SK-N-SH (cell line): ENCODE data around the gene FBXL7. TPM values are rescaled to one million over a fixed set of nuclear protein-coding genes. Genes with fewer than 3 reads are reported as not detected.

Experiments used
- CTCF ChIA-PET: fragments of 300-600, 350-600 bp; formaldehyde crosslinking; extraction: SDS; loops from one replicate; lab custom pipeline; 2021; lab: Yijun Ruan, JAX
- POLR2A ChIA-PET: fragments of 350-600 bp; sonication (Branson Sonifier 250); formaldehyde crosslinking; extraction: SDS; loops from one replicate; lab custom pipeline; 2020; ENCODE audit warnings: antibody characterized with exemption, inconsistent platforms; lab: Yijun Ruan, JAX
- DNase-seq: peaks from one replicate; pipeline ENCODE4 v3.0.0; 2012
- H2AFZ ChIP-seq: fragments of 200-600 bp; sonication (generic); 2 replicates; pipeline ENCODE4 v1.8.1; 2016; ENCODE audit warnings: antibody characterized with exemption, mild to moderate bottlenecking, low read depth
- H3F3A ChIP-seq: fragments of 200-600 bp; sonication (generic); replicated peaks from 2 replicates; pipeline ENCODE3; 2016; ENCODE audit warnings: antibody characterized with exemption, mild to moderate bottlenecking; ENCODE audit not compliant: insufficient read depth
- H3K27ac ChIP-seq, 2 experiments: fragments of 200-500 bp in 1 of 2; fragments of 200-600 bp in 1 of 2; sonication (Bioruptor generic) in 1 of 2; sonication (generic), shearing (Covaris generic) in 1 of 2; 2 replicates each; pipeline versions ENCODE4 v1.5.1 to v1.6.1; 2014 to 2016; ENCODE audit warnings: low read depth in 2 of 2, inconsistent platforms in 1 of 2, low read length in 1 of 2, mild to moderate bottlenecking in 1 of 2, mixed read lengths in 1 of 2
- H3K27me3 ChIP-seq: fragments of 200-600 bp; sonication (generic), shearing (Covaris generic); 2 replicates; pipeline ENCODE4 v1.6.1; 2016; ENCODE audit warnings: mixed run types; ENCODE audit not compliant: insufficient read depth
- H3K36me3 ChIP-seq, 2 experiments: fragments of 200-500 bp in 1 of 2; fragments of 200-600 bp in 1 of 2; sonication (Bioruptor generic) in 1 of 2; sonication (generic) in 1 of 2; replicated peaks in 1 of 2; 2 replicates each; pipeline versions ENCODE3 to v1.5.1; 2014 to 2016; ENCODE audit warnings: low read length in 1 of 2, mild to moderate bottlenecking in 1 of 2; ENCODE audit not compliant: insufficient read depth in 2 of 2, control insufficient read depth in 1 of 2
- H3K4me1 ChIP-seq, 2 experiments: fragments of 200-500 bp in 1 of 2; fragments of 200-600 bp in 1 of 2; sonication (Bioruptor generic) in 1 of 2; sonication (generic), shearing (Covaris generic) in 1 of 2; 2 replicates each; pipeline versions ENCODE4 v1.5.1 to v1.6.1; 2014 to 2016; ENCODE audit warnings: low read depth in 1 of 2, low read length in 1 of 2, mixed run types in 1 of 2; ENCODE audit not compliant: insufficient read depth in 2 of 2, control insufficient read depth in 1 of 2
- H3K4me2 ChIP-seq: fragments of 200-600 bp; sonication (generic), shearing (Covaris generic); 2 replicates; pipeline ENCODE4 v1.6.1; 2017; ENCODE audit warnings: mixed run types
- H3K4me3 ChIP-seq, 2 experiments: fragments of 200-500 bp in 1 of 2; fragments of 200-600 bp in 1 of 2; sonication (Bioruptor generic) in 1 of 2; sonication (generic), shearing (Covaris generic) in 1 of 2; 2 replicates each; pipeline versions ENCODE4 v1.5.1 to v1.8.1; 2014 to 2016; ENCODE audit warnings: low read depth in 2 of 2, inconsistent platforms in 1 of 2, low read length in 1 of 2, mild to moderate bottlenecking in 1 of 2, mixed read lengths in 1 of 2, moderate library complexity in 1 of 2
- H3K79me2 ChIP-seq: fragments of 200-600 bp; sonication (generic); 2 replicates; pipeline ENCODE4 v1.8.1; 2017; ENCODE audit warnings: mild to moderate bottlenecking; ENCODE audit not compliant: insufficient read depth
- H3K9ac ChIP-seq: fragments of 200-600 bp; sonication (generic); 2 replicates; pipeline ENCODE4 v1.6.1; 2017; ENCODE audit warnings: mixed run types
- H3K9me2 ChIP-seq: fragments of 200-600 bp; sonication (generic); 2 replicates; pipeline ENCODE4 v1.6.1; 2017; ENCODE audit warnings: mixed run types
- H3K9me3 ChIP-seq: fragments of 200-600 bp; sonication (generic); 2 replicates; pipeline ENCODE4 v1.6.1; 2017; ENCODE audit warnings: mixed run types, mild to moderate bottlenecking, moderate library complexity
- H4K20me1 ChIP-seq: fragments of 200-600 bp; sonication (generic); 2 replicates; pipeline ENCODE4 v1.6.1; 2017; ENCODE audit warnings: mild to moderate bottlenecking, mixed run types; ENCODE audit not compliant: insufficient read depth
- CTCF ChIP-seq: fragments of 200-600 bp; sonication (generic); IDR thresholded peaks from 2 replicates; pipeline ENCODE4 v1.6.1; 2017; ENCODE audit warnings: antibody characterized with exemption, mild to moderate bottlenecking, moderate library complexity
- FOXJ3 ChIP-seq: sonication (generic); formaldehyde crosslinking; IDR thresholded peaks from 2 replicates; pipeline ENCODE4 v1.5.1; 2020; ENCODE audit warnings: mild to moderate bottlenecking, missing genetic modification reagents
- GABPA ChIP-seq: IDR thresholded peaks from 2 replicates; pipeline ENCODE4 v1.4.0; 2012; ENCODE audit warnings: low read depth, mild to moderate bottlenecking
- NFIC ChIP-seq: IDR thresholded peaks from 2 replicates; pipeline ENCODE4 v1.4.0; 2012; ENCODE audit warnings: borderline replicate concordance
- NRF1 ChIP-seq: IDR thresholded peaks from 2 replicates; pipeline ENCODE4 v1.6.1; 2012; ENCODE audit warnings: low read depth, mild to moderate bottlenecking, low read length
- PBX3 ChIP-seq: IDR thresholded peaks from 2 replicates; pipeline ENCODE4; 2012
- RAD21 ChIP-seq: IDR thresholded peaks from 2 replicates; pipeline ENCODE4 v1.6.1; 2012; ENCODE audit warnings: mild to moderate bottlenecking, low read length
- REST ChIP-seq: IDR thresholded peaks from 2 replicates; pipeline ENCODE4 v1.6.1; 2012; ENCODE audit warnings: mild to moderate bottlenecking, low read depth, low read length, moderate library complexity
- SIN3A ChIP-seq: IDR thresholded peaks from 2 replicates; pipeline ENCODE4 v1.6.1; 2012; ENCODE audit warnings: low read depth, mild to moderate bottlenecking, low read length, moderate library complexity, borderline replicate concordance
- TAF1 ChIP-seq: IDR thresholded peaks from 2 replicates; pipeline ENCODE4 v1.6.1; 2012; ENCODE audit warnings: low read depth, mild to moderate bottlenecking, low read length, moderate library complexity, borderline replicate concordance
- USF2 ChIP-seq: fragments of 150-350 bp; IDR thresholded peaks from 2 replicates; pipeline ENCODE4 v1.6.1; 2017; ENCODE audit warnings: antibody characterized with exemption, low read length, low read depth, borderline replicate concordance
- WGBS: methylation state at CpG from one replicate; pipeline ENCODE4 v1.1.6; 2017; ENCODE audit warnings: low lambda C conversion rate; 5-methylcytosine and 5-hydroxymethylcytosine counted together
- polyA plus RNA-seq, 3 experiments: library from polyadenylated mRNA; depleted of rRNA; stranded (reverse); fragments of >200 nt; gene quantifications; 2 replicates each; pipeline ENCODE4 v1.2.3, GENCODE V29; 2012
- TF ChIP-seq, protein P1 (sequence below): IDR thresholded peaks from 2 replicates; pipeline ENCODE4 v1.4.0; 2012; ENCODE audit warnings: low read depth, borderline replicate concordance

Gene FBXL7
- polyA plus RNA-seq, 1 of the 3 experiments (the other 2 are of a cell fraction), result 7.0 TPM

GRCh38 chr5:15753752-15754151 lies 253.8 kb downstream of the FBXL7 start:
- ChIA-PET POLR2A (no interaction called here), CTCF (interaction anchor here (0.6 kb wide), 1 partner anchor 721 kb away, joined by 3 read pairs; no protein-coding TSS in a partner anchor)
- Histone ChIP-seq H3K27ac (no peak overlapping the region), H3K9ac (no peak overlapping the region), H3K9me3 (no peaks in the 10 kb centered on the region), H3K36me3 (no peaks in the 10 kb centered on the region), H3K27me3 (no peaks in the 10 kb centered on the region), H3K79me2 (peaks cover 8% of the 10 kb centered on the region; the same call in 1 of the 2 replicates), H4K20me1 (no peaks in the 10 kb centered on the region), H3K4me3 (no peak overlapping the region), H2AFZ (no peak overlapping the region), H3K4me2 (no peak overlapping the region), H3K4me1 (no peaks in the 10 kb centered on the region; a peak in 2 of 4 replicates)
- WGBS, result 94% methylated on average over 1 of the region's 1 CpG
- TF ChIP-seq CTCF, result no peak
- TF ChIP-seq, protein P1, sequence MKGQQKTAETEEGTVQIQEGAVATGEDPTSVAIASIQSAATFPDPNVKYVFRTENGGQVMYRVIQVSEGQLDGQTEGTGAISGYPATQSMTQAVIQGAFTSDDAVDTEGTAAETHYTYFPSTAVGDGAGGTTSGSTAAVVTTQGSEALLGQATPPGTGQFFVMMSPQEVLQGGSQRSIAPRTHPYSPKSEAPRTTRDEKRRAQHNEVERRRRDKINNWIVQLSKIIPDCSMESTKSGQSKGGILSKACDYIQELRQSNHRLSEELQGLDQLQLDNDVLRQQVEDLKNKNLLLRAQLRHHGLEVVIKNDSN, result no peak
- no peak for TF ChIP-seq SIN3A
- TF ChIP-seq RAD21, result no peak
- no peak for TF ChIP-seq REST
- no peak for TF ChIP-seq FOXJ3 (CRISPR knock-in tag)
- TF ChIP-seq GABPA, result no peak
- TF ChIP-seq NRF1, result no peak
- TF ChIP-seq PBX3, result no peak
- no peak for TF ChIP-seq USF2
- no peak for TF ChIP-seq NFIC
- no peak for TF ChIP-seq TAF1
- TF ChIP-seq, all 33 proteins: peak for 0
- H3F3A ChIP-seq, result peaks cover 8% of the 10 kb centered on the region
- DNase-seq, result no peak
- no peaks in the 10 kb centered on the region for H3K9me2 ChIP-seq
